IPS DF 4.7 (cell line): ENCODE measurements around the gene PAK6.

ENCODE experiments used
- DNase-seq: peaks from one replicate; pipeline ENCODE4 v3.0.0-alpha.2; 2013; ENCODE audit warnings: low spot score; ENCODE audit errors: extremely low read depth

PAK6 gene

DNA sequence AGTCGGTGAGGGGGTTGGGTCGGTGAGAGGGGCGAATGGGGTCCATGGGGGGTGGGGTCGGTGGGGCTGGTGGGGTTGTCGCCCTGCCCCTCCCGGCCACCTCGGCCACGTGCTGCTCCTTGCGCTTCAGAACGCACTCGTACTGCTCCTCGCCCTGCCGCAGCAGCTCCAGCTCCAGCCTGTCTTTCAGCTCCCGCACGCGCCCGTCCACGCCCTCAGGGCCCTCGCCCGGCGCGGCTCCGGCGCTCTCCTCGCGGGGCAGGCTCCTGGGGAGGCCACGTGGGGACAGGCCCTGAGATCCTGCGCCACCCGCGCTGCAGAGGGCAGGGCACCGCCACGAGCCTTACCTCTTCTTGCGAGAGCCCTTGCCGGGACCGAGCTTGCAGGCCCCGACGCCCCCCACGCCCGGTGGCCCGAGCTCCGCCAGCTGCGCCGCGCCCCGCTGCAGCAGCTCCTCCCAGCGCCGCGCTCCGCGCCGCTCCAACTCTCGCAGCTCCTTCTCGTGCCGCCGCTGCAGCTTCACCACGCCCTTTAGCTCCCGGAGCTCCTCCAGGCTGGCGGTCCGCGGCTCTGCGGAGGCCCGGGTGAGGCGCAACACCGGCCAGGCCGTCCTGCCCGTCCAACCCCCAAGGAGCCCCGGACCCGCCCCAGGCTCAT, 52.2 kb downstream of the PAK6 start:
- DNase-seq: no peak

- DNase-seq: no peak
These were observed 53.4 kb downstream of the PAK6 start for GRCh38 chr15:40292246-40292645.

GRCh38 chr15:40293006-40293405, 54.1 kb downstream of the PAK6 start:
- DNase-seq: no peak

- no peak for DNase-seq
These were observed 55.3 kb downstream of the PAK6 start for GRCh38 chr15:40293905-40294895.

- DNase-seq: no peak
These were observed 56.4 kb downstream of the PAK6 start for GRCh38 chr15:40295297-40295696.

GRCh38 chr15:40295877-40296560, 57.2 kb downstream of the PAK6 start:
- DNase-seq: no peak

DNA sequence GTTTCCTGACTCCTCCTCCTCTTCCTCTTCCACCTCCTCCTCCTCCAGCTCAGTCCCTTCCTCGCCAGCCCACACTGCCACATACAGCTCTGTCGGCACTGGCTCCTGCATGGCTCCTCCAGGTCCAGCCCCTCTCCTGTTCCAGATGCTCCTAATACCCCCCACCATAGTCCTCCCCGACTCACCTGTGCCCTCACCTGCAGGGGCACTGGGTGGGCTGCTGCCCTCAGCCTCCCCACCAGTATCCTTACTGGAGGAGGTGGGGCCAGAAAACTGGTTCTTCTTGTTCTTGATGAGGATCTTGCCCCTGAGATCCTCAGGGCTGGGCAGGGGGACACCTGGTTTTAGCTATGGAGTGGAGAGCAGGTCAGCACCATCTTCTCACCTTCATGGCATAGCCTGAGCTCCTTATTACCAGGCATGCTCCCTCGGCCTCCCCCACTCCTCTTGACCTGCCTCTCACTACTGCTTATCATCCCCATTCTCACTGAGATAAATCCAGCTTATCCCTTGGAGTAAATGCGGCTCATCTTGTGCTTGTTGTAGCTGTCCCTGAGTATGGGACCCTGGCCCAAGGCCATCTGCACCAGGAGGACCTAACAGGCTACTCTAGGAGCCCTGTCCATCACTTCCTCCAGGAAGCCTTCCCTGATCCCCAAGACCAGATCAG, 57.8 kb downstream of the PAK6 start:
- no peak for DNase-seq

DNA sequence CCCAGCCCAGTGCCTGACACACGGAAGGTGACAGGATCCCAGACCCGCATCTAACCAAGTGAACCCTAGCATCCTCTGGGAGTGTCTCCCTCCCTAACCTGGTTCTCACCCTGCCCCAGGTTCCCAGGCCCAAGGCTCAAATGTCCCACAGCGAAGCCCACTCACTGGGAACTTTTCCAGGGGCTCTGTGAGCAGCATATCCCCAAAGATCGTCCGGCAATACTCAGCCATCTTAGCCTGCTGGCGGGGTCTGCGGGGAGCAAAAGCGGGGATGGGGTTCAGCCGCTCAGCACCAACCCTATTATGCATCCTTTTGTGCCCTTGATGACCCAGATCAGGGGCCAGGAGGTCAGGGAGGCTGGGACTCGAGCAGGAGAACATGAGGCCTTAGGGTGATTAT, 58.5 kb downstream of the PAK6 start:
- DNase-seq: no peak

- no peak for DNase-seq
These were observed 59.5 kb downstream of the PAK6 start for GRCh38 chr15:40298216-40298935.

DNA sequence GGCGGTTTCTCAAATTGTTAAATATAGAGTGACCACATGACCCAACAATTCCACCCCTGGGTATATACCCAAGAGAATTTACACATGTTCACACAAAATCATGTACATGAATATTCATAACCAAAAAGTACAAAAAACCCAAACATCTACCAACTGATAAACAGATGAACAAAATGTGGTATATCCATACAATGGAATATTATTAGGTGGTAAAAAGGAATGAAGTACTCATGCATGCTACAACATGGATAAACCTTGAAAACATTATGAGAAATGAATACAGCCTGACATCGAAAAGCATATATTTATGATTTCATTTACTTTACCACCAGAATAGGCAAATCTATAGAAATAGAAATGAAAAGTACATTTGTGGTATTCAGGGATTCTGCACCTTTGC, 61.5 kb downstream of the PAK6 start:
- DNase-seq: no peak

- no peak for DNase-seq
These were observed 61.9 kb downstream of the PAK6 start for GRCh38 chr15:40300771-40301170.

GRCh38 chr15:40301467-40302179, 62.8 kb downstream of the PAK6 start:
- no peak for DNase-seq

GRCh38 chr15:40302288-40302886, 63.5 kb downstream of the PAK6 start:
- DNase-seq: no peak

DNA sequence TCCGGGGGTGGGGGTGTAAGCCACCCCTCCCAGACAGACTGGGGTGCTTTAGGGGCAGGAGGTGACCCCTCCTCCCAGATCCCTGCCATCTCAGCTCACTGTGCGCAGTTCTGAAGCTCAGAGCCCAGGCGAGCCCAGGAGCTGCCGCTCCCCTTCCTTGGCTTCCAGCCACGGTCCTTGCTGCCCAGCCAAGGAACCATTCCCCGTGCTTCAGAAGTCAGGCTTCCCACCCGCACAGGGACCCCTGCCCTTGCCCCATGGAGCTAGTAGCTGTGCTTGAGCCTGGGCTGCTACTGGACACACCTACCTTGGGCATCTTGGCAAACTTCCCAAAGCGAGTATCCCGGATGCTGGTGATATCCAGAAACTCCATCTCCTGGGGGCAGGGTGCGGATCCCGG, 64.1 kb downstream of the PAK6 start:
- DNase-seq: no peak

DNA sequence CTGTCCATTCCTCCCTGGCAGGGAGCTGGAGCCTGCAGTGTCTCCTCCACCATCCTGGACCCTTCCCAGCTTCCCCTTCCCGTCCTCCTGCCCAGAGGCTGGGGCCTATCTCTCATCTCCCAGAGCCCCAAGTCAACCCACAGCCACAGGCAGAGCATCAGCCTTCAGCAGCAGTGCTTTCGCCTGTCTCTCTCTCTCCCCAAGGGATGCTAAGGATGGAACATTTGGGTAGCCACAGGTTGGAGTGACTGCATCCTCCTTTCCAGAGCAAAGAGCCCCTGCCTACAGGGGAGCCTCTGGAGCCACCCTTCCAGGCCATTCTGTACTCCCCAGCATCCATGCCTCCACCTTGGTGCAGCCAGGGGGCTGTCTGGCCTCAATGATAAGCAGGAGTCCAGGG, 64.7 kb downstream of the PAK6 start:
- no peak for DNase-seq

- DNase-seq: no peak
These were observed 66.4 kb downstream of the PAK6 start for GRCh38 chr15:40305281-40305680.

DNA sequence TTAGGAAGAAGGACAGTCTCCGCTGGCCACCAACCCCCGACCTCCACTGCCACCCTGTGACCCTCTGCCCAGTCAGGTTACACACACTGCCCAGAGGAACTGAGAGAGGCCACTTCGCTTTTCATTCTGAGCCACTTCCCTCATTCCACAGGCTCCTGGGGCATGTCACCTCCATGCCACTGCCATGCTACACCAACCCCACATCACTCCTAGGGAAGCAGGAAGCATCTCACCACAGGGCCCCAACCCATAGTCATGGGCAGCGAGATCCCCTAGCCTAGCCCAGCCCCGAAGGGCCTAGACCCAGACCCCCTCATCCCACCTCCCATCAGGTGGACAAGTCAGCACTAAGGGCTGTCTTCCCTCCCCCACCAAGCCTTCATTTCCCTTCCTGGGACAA, 67.5 kb downstream of the PAK6 start:
- no peak for DNase-seq

GRCh38 chr15:40306908-40307307, 68.0 kb downstream of the PAK6 start:
- DNase-seq: no peak

- no peak for DNase-seq
These were observed 68.8 kb downstream of the PAK6 start, which contains the start of gene PLCB2 for GRCh38 chr15:40307421-40308211. PLCB2 (minus strand) TSS chr15:40307935; CDS start chr15:40307672, 263 bp downstream.
